Measurements from ENCODE around the gene KCP. TPM values are rescaled to one million over a fixed set of nuclear protein-coding genes. Genes with fewer than 3 reads are reported as not detected.

KCP gene
- total RNA-seq, 1 experiment from 2014 or later: 0.68 TPM

GRCh38 chr7:128838981-128839731 lies 71.4 kb downstream of the KCP start:
- POLR2A ChIA-PET: no interaction called here
- H3K9me3 Mint-ChIP-seq (ENCODE audit: unreplicated experiment): no peaks in the 10 kb centered on the region
- DNase-seq (ENCODE audit: unreplicated experiment): no peak
- no peak overlapping the region for H3K27ac Mint-ChIP-seq (ENCODE audit: low read depth, unreplicated experiment)
- no peaks in the 10 kb centered on the region for H3K4me1 Mint-ChIP-seq (ENCODE audit: insufficient read depth, unreplicated experiment)
- CTCF ChIA-PET: interaction anchor here (1.3 kb wide), 1 partner anchor 23 kb away, joined by 3 read pairs; the partner anchor contains the start of gene ATP6V1F
- intact Hi-C loops (cut with micrococcal nuclease): no loop called here
- H3K4me3 Mint-ChIP-seq (ENCODE audit: unreplicated experiment): no peak overlapping the region
- TF ChIP-seq CTCF (IDR thresholded peaks at IDR 0.05; ENCODE audit: unreplicated experiment): no peak
- no peaks in the 10 kb centered on the region for H3K36me3 Mint-ChIP-seq (ENCODE audit: insufficient read depth, unreplicated experiment)
- BruUV-seq (replicated peaks): no TSS peak
- no peaks in the 10 kb centered on the region for H3K27me3 Mint-ChIP-seq (ENCODE audit: insufficient read depth, unreplicated experiment)

DNA sequence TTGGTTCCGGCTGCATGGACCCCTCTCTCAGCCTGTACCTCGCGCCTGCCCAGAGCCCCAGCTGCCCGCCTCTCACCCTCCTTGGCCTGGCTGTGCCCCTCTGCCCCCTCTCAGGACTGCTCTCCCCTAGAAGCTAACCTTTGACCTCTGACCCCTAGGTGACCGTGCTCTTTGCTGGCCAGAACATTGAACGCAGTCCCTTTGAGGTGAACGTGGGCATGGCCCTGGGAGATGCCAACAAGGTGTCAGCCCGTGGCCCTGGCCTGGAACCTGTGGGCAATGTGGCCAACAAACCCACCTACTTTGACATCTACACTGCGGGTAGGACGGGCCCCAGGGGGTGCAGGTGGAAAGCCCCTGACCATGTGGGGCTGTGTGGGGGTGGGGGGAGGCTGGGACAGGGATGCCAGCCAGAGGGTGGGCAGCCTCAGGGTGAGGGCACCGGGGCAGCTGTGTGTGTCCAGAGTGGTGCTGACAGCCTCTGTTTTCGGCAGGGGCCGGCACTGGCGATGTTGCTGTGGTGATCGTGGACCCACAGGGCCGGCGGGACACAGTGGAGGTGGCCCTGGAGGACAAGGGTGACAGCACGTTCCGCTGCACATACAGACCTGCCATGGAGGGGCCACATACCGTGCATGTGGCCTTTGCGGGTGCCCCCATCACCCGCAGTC lies 72.3 kb downstream of the KCP start:
- no peak for DNase-seq (ENCODE audit: unreplicated experiment)
- Mint-ChIP-seq H3K4me1 (ENCODE audit: insufficient read depth, unreplicated experiment) (no peaks in the 10 kb centered on the region), H3K9me3 (ENCODE audit: unreplicated experiment) (no peaks in the 10 kb centered on the region), H3K36me3 (ENCODE audit: insufficient read depth, unreplicated experiment) (no peaks in the 10 kb centered on the region), H3K27me3 (ENCODE audit: insufficient read depth, unreplicated experiment) (no peaks in the 10 kb centered on the region), H3K27ac (ENCODE audit: low read depth, unreplicated experiment) (no peak overlapping the region), H3K4me3 (ENCODE audit: unreplicated experiment) (no peak overlapping the region)
- TF ChIP-seq CTCF (IDR thresholded peaks at IDR 0.05; ENCODE audit: unreplicated experiment): no peak
- intact Hi-C loops (cut with micrococcal nuclease): no loop called here
- no TSS peak for BruUV-seq (replicated peaks)
- ChIA-PET CTCF (no interaction called here), POLR2A (no interaction called here)

- POLR2A ChIA-PET: no interaction called here
- TF ChIP-seq CTCF (IDR thresholded peaks at IDR 0.05; ENCODE audit: unreplicated experiment): no peak
- Mint-ChIP-seq H3K27ac (ENCODE audit: low read depth, unreplicated experiment) (no peak overlapping the region), H3K4me3 (ENCODE audit: unreplicated experiment) (no peak overlapping the region), H3K27me3 (ENCODE audit: insufficient read depth, unreplicated experiment) (no peaks in the 10 kb centered on the region), H3K9me3 (ENCODE audit: unreplicated experiment) (no peaks in the 10 kb centered on the region), H3K36me3 (ENCODE audit: insufficient read depth, unreplicated experiment) (no peaks in the 10 kb centered on the region), H3K4me1 (ENCODE audit: insufficient read depth, unreplicated experiment) (no peaks in the 10 kb centered on the region)
- CTCF ChIA-PET: no interaction called here
- intact Hi-C loops (cut with micrococcal nuclease): no loop called here
- BruUV-seq (replicated peaks): no TSS peak
- DNase-seq (ENCODE audit: unreplicated experiment): no peak
These were observed 73.0 kb downstream of the KCP start for GRCh38 chr7:128837521-128837921.

DNA sequence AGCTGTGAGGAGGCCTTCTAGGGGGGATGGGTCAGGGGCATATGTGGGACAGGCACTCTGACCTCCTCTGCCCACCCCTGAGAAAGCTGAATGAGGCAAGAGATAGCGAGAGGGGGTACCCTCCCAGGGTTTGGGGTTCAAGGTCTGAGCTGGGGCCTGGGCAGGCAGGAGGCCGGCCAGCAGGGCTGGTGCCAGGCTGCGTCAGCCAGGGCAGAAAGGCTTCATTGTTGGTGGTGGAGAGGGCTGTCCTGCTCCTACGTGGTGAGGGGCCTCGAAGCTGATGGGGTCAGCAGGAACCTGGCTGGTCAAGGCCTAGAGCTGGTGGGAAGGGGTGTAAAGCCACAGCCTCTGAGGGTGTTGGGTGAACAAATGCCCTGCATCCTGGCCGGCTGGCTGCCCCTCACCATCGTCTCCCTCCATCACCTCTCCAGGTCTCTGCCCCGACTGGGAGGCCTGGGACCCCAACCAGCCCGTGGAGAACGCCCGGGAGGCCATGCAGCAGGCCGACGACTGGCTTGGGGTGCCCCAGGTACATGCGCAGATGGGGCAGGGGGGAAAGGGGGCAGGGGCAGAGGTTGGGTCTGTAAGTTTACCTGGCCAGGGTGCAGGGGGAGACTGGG lies 73.7 kb downstream of the KCP start:
- no peak for TF ChIP-seq CTCF (IDR thresholded peaks at IDR 0.05; ENCODE audit: unreplicated experiment)
- H3K36me3 Mint-ChIP-seq (ENCODE audit: insufficient read depth, unreplicated experiment): no peaks in the 10 kb centered on the region
- H3K27ac Mint-ChIP-seq (ENCODE audit: low read depth, unreplicated experiment): no peak overlapping the region
- no peaks in the 10 kb centered on the region for H3K9me3 Mint-ChIP-seq (ENCODE audit: unreplicated experiment)
- no peaks in the 10 kb centered on the region for H3K4me1 Mint-ChIP-seq (ENCODE audit: insufficient read depth, unreplicated experiment)
- DNase-seq (ENCODE audit: unreplicated experiment): no peak
- no peaks in the 10 kb centered on the region for H3K27me3 Mint-ChIP-seq (ENCODE audit: insufficient read depth, unreplicated experiment)
- H3K4me3 Mint-ChIP-seq (ENCODE audit: unreplicated experiment): no peak overlapping the region
- POLR2A ChIA-PET: no interaction called here
- intact Hi-C loops (cut with micrococcal nuclease): no loop called here
- CTCF ChIA-PET: interaction anchor here (0.9 kb wide), 1 partner anchor 20 kb away, joined by 4 read pairs; no protein-coding TSS in a partner anchor
- BruUV-seq (replicated peaks): no TSS peak
